Panc1 (cell line): ENCODE data around the gene AUH. TPM values are rescaled to one million over a fixed set of nuclear protein-coding genes. Genes with fewer than 3 reads are reported as not detected.

Experiments
- ATAC-seq: fragments of 200-7000 bp; cut with Tn5 transposase; 2 replicates; pipeline ENCODE4 v1.9.1; 2020; ENCODE audit warnings: mild to moderate bottlenecking, moderate library complexity
- BruUV-seq: library from RNA; stranded (reverse); fragments of 400-500 nt; replicated peaks from 2 replicates; lab custom pipeline; 2021; lab: Mats Ljungman, UMichigan
- CTCF ChIA-PET: fragments of 300-600 bp; sonication (Branson Sonifier 250); formaldehyde crosslinking; loops from one replicate; lab custom pipeline; 2022; ENCODE audit warnings: antibody characterized with exemption; lab: Charles Lee
- POLR2A ChIA-PET: fragments of 300-600 bp; sonication (Branson Sonifier 250); formaldehyde crosslinking; loops from one replicate; lab custom pipeline; 2022; ENCODE audit warnings: antibody characterized with exemption; lab: Charles Lee
- DNase-seq: peaks from one replicate; pipeline ENCODE4 v3.0.0-alpha.2; 2010; ENCODE audit warnings: low read depth, low spot score
- H3K27ac ChIP-seq: 2 replicates; pipeline ENCODE4 v1.5.1; 2011; ENCODE audit warnings: mild to moderate bottlenecking, low read length, inconsistent platforms
- H3K27me3 ChIP-seq: fragments of 200-500 bp; sonication (Bioruptor generic); 2 replicates; pipeline ENCODE4 v1.6.0; 2014; ENCODE audit warnings: low read length, inconsistent platforms; ENCODE audit not compliant: control insufficient read depth, insufficient read depth
- H3K36me3 ChIP-seq: fragments of 200-500 bp; sonication (Bioruptor generic); 2 replicates; pipeline ENCODE4 v1.5.1; 2014; ENCODE audit warnings: inconsistent platforms, mild to moderate bottlenecking, low read length, moderate library complexity; ENCODE audit not compliant: control insufficient read depth, insufficient read depth
- H3K4me1 ChIP-seq: 2 replicates; pipeline ENCODE4 v1.5.1; 2011; ENCODE audit warnings: inconsistent platforms, mild to moderate bottlenecking, low read length, moderate library complexity; ENCODE audit not compliant: control insufficient read depth, insufficient read depth
- H3K4me3 ChIP-seq, 2 experiments: 2 replicates each; pipeline ENCODE4 v1.5.1; 2011 to 2012; ENCODE audit warnings: low read depth in 2 of 2, low read length in 2 of 2, mild to moderate bottlenecking in 2 of 2, inconsistent platforms in 1 of 2, moderate library complexity in 1 of 2
- H3K9me3 ChIP-seq: fragments of 200-500 bp; sonication (Bioruptor generic); 2 replicates; pipeline ENCODE4 v1.5.1; 2014; ENCODE audit warnings: low read depth, mild to moderate bottlenecking, inconsistent platforms, low read length, moderate library complexity; ENCODE audit not compliant: control insufficient read depth, insufficient read depth
- POLR2AphosphoS5 ChIP-seq: IDR thresholded peaks from 2 replicates; pipeline ENCODE4 v1.6.1; 2012; ENCODE audit warnings: mild to moderate bottlenecking, low read depth, low read length, moderate library complexity
- SIN3A ChIP-seq: IDR thresholded peaks from 2 replicates; pipeline ENCODE4 v1.6.1; 2012; ENCODE audit warnings: low read depth, mild to moderate bottlenecking, low read length, moderate library complexity, borderline replicate concordance; ENCODE audit not compliant: insufficient read depth
- TCF7L2 ChIP-seq: IDR thresholded peaks from 2 replicates; pipeline ENCODE4 v1.6.1; 2011; ENCODE audit warnings: mild to moderate bottlenecking, low read depth, low read length, inconsistent platforms
- in situ Hi-C: cut with HindIII; loops from 2 replicates; pipeline ENCODE4 v1.10.0; 2016; ENCODE audit warnings: low sequenced_read_pairs, low pct_unique_long_range_greater_than_20kb
- intact Hi-C: fragments of 100-400 bp; cut with micrococcal nuclease; formaldehyde crosslinking; loops from one replicate; pipeline ENCODE4 v1.10.0; 2022; ENCODE audit not compliant: unreplicated experiment
- total RNA-seq: library from RNA; stranded (reverse); gene quantifications from one replicate; pipeline ENCODE4 v1.2.1, GENCODE V29; 2021; ENCODE audit not compliant: unreplicated experiment
- TF ChIP-seq, protein P1 (sequence below): fragments of 450-650 bp; IDR thresholded peaks from 2 replicates; pipeline ENCODE4 v1.5.1; 2017; ENCODE audit warnings: mild to moderate bottlenecking
- TF ChIP-seq, protein P2 (sequence below), 2 experiments: IDR thresholded peaks; 2 replicates each; pipeline ENCODE4 v1.6.1; 2011 to 2012; ENCODE audit warnings: low read depth in 2 of 2, control low read depth in 1 of 2, low read length in 1 of 2, mild to moderate bottlenecking in 1 of 2, moderate library complexity in 1 of 2; ENCODE audit not compliant: insufficient read depth in 1 of 2

The AUH gene
- total RNA-seq, 1 experiment from 2014 or later = 7.7 TPM

DNA sequence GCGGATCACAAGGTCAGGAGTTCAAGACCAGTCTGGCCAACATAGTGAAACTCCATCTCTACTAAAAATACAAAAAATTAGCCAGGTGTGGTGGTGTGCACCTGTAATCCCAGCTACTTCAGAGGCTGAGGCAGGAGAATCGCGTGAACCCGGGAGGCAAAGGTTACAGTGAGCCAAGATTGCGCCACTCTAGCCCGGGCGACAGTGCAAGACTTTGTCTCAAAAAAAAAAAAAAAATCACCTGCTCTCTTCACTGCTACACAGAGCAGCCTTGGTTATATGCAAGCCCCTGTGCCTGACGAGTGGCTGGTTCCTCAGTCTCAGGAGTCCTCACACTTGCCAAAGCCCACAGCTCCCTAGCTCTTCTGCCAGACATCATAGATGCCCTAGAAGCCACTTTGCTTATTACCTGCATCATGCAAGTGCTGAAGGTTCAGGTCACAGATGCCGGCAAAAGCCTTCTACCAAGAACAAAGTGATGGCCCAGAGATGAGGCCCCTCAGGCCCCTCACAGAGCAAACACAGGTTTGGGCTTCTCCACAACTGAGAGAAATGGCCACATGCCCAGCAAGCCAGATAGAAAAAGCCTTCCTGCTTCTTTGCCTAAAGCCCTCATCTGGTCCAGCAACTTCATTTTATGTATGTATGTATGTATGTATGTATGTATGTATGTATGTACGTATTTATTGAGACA, 176.4 kb downstream of the AUH start:
- POLR2A ChIA-PET = no interaction called here
- intact Hi-C loops (no loop called here), in situ Hi-C loops (no loop called here)
- Histone ChIP-seq H3K27ac (no peak overlapping the region), H3K27me3 (no peaks in the 10 kb centered on the region), H3K36me3 (no peaks in the 10 kb centered on the region), H3K9me3 (no peaks in the 10 kb centered on the region), H3K4me3 (no peak overlapping the region), H3K4me1 (no peaks in the 10 kb centered on the region)
- BruUV-seq = no TSS peak
- no peak for ATAC-seq
- TF ChIP-seq, protein P1, sequence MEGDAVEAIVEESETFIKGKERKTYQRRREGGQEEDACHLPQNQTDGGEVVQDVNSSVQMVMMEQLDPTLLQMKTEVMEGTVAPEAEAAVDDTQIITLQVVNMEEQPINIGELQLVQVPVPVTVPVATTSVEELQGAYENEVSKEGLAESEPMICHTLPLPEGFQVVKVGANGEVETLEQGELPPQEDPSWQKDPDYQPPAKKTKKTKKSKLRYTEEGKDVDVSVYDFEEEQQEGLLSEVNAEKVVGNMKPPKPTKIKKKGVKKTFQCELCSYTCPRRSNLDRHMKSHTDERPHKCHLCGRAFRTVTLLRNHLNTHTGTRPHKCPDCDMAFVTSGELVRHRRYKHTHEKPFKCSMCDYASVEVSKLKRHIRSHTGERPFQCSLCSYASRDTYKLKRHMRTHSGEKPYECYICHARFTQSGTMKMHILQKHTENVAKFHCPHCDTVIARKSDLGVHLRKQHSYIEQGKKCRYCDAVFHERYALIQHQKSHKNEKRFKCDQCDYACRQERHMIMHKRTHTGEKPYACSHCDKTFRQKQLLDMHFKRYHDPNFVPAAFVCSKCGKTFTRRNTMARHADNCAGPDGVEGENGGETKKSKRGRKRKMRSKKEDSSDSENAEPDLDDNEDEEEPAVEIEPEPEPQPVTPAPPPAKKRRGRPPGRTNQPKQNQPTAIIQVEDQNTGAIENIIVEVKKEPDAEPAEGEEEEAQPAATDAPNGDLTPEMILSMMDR = no peak
- no peak for TF ChIP-seq POLR2AphosphoS5
- no peak for TF ChIP-seq SIN3A
- TF ChIP-seq TCF7L2 = no peak
- TF ChIP-seq, protein P2, sequence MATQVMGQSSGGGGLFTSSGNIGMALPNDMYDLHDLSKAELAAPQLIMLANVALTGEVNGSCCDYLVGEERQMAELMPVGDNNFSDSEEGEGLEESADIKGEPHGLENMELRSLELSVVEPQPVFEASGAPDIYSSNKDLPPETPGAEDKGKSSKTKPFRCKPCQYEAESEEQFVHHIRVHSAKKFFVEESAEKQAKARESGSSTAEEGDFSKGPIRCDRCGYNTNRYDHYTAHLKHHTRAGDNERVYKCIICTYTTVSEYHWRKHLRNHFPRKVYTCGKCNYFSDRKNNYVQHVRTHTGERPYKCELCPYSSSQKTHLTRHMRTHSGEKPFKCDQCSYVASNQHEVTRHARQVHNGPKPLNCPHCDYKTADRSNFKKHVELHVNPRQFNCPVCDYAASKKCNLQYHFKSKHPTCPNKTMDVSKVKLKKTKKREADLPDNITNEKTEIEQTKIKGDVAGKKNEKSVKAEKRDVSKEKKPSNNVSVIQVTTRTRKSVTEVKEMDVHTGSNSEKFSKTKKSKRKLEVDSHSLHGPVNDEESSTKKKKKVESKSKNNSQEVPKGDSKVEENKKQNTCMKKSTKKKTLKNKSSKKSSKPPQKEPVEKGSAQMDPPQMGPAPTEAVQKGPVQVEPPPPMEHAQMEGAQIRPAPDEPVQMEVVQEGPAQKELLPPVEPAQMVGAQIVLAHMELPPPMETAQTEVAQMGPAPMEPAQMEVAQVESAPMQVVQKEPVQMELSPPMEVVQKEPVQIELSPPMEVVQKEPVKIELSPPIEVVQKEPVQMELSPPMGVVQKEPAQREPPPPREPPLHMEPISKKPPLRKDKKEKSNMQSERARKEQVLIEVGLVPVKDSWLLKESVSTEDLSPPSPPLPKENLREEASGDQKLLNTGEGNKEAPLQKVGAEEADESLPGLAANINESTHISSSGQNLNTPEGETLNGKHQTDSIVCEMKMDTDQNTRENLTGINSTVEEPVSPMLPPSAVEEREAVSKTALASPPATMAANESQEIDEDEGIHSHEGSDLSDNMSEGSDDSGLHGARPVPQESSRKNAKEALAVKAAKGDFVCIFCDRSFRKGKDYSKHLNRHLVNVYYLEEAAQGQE (IDR thresholded peaks at IDR 0.05; ENCODE audit: insufficient read depth in 1 of 2, low read depth in 2 of 2, low read length in 1 of 2) = no peak
- CTCF ChIA-PET = no interaction called here
- DNase-seq = no peak

DNA sequence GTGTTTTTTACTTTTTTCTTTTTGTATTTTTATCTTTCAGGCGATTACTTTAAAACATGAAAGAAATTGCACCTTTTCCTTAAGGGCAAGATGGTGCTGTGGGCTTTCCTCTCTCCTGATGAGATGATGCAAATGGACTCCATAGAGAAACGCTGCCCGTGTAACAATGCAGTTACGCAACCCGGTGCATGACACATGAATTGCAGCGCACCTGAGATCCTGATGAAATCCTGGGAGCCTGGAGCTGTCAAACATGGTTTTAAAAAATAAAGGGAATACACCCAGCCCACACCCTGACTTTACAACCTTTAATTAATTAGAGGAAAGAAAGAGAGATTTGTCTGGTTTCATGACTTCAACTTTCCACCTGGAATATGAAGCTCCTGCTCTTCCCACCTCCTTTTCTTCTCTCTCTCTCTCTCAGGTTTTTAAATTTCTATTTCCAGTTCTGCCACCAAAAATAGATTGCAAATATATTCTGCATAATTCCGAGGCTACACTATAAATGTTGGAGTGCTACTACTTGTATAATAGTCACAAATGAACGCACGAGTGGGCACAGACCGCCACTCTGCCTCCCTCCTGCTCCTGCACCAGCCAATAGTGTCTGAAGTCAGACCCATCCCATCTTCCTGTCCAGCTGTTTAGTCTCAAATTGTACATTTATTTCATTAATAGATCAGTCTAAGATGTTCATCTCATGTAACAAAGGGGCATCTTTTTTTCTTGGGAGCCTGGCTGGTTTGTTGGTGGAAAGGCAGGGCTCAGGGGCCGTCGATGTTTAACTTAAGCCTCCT, 179.1 kb downstream of the AUH start:
- TF ChIP-seq, protein P2 (IDR thresholded peaks at IDR 0.05; ENCODE audit: insufficient read depth in 1 of 2, low read depth in 2 of 2, low read length in 1 of 2) = no peak
- no peak overlapping the region for H3K4me3 ChIP-seq
- H3K27me3 ChIP-seq = no peaks in the 10 kb centered on the region
- intact Hi-C loops = no loop called here
- ChIA-PET CTCF (no interaction called here), POLR2A (no interaction called here)
- DNase-seq = no peak
- in situ Hi-C loops = no loop called here
- no peaks in the 10 kb centered on the region for H3K36me3 ChIP-seq
- no peak for ATAC-seq
- H3K9me3 ChIP-seq = no peaks in the 10 kb centered on the region
- no TSS peak for BruUV-seq
- H3K4me1 ChIP-seq = no peaks in the 10 kb centered on the region
- H3K27ac ChIP-seq = no peak overlapping the region
